Measurements from ENCODE around the gene PDE4D. TPM values are rescaled to one million over a fixed set of nuclear protein-coding genes. Genes with fewer than 3 reads are reported as not detected.

PDE4D gene
- total and polyA plus RNA-seq, 2 experiments from 2014 or later: 21.9 to 54.2 TPM

DNA sequence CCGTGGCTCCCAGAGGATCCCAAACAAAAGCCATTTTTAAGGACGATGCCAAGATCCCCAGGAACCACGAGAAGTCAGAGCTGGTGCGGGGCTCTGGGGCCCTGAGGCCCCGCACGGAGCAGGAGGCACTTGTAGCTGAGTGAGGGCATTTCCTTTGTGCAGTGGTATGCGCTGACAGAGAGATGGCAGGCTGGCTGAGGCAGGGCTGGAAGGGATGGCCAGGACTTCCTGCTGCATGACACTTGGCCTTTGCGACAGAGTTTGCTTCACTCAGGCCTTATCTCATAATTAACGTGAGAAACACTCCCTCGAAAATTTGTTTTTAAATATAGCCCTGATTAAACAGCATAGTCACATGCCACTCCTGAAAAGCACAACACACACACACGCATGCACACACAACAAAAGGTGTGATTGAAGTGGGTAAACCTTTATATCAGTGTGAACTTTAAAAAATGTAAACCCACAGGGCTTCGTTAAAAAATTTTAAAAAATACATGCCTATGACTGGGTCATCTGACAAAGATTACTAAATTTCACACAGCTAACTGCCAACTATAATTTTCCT lies 536.6 kb downstream of the PDE4D start:
- H3K4me3 ChIP-seq: peak overlapping the region; percentile 53
- peak; percentile 51 to 89 for DNase-seq (ENCODE audit: low read depth in 1 of 2, low spot score in 1 of 2)
- peaks cover 43% of the 10 kb centered on the region for H3K4me1 ChIP-seq (ENCODE audit: low read depth)
- no peaks in the 10 kb centered on the region for H3K36me3 ChIP-seq
- TF ChIP-seq, protein P1, sequence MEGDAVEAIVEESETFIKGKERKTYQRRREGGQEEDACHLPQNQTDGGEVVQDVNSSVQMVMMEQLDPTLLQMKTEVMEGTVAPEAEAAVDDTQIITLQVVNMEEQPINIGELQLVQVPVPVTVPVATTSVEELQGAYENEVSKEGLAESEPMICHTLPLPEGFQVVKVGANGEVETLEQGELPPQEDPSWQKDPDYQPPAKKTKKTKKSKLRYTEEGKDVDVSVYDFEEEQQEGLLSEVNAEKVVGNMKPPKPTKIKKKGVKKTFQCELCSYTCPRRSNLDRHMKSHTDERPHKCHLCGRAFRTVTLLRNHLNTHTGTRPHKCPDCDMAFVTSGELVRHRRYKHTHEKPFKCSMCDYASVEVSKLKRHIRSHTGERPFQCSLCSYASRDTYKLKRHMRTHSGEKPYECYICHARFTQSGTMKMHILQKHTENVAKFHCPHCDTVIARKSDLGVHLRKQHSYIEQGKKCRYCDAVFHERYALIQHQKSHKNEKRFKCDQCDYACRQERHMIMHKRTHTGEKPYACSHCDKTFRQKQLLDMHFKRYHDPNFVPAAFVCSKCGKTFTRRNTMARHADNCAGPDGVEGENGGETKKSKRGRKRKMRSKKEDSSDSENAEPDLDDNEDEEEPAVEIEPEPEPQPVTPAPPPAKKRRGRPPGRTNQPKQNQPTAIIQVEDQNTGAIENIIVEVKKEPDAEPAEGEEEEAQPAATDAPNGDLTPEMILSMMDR (IDR thresholded peaks at IDR 0.05; ENCODE audit: low read depth, low read length): no peak
- H3K27me3 ChIP-seq: no peaks in the 10 kb centered on the region
- peak overlapping the region; percentile 97 for H3K27ac ChIP-seq
- H3K9me3 ChIP-seq (ENCODE audit: low read depth): no peaks in the 10 kb centered on the region

DNA sequence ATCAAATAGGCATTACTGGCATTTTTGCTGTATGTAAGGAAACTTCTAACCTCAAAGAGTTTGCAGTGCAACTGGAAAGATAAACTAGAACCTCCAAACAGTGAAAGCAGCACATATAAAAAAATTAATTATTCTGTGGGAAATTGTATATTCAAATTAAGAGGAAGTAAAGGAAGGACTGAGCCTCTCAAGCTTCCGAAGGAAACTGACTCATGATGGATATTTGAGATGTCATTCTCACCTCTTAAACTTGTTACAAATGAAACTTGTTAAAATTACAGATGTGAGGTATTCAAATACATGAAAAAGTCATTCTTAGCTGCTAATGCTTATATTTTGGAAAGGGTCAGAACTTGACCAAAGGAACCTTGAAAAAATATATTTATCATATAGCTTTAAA lies 538.7 kb downstream of the PDE4D start:
- TF ChIP-seq, protein P1 (IDR thresholded peaks at IDR 0.05; ENCODE audit: low read depth, low read length): no peak
- H3K4me1 ChIP-seq (ENCODE audit: low read depth): peaks cover 33% of the 10 kb centered on the region
- H3K27me3 ChIP-seq: no peaks in the 10 kb centered on the region
- DNase-seq (ENCODE audit: low read depth in 1 of 2, low spot score in 1 of 2): no peak
- no peaks in the 10 kb centered on the region for H3K9me3 ChIP-seq (ENCODE audit: low read depth)
- peak overlapping the region; percentile 97 for H3K27ac ChIP-seq
- H3K36me3 ChIP-seq: no peaks in the 10 kb centered on the region
- peak overlapping the region; percentile 53 for H3K4me3 ChIP-seq

DNA sequence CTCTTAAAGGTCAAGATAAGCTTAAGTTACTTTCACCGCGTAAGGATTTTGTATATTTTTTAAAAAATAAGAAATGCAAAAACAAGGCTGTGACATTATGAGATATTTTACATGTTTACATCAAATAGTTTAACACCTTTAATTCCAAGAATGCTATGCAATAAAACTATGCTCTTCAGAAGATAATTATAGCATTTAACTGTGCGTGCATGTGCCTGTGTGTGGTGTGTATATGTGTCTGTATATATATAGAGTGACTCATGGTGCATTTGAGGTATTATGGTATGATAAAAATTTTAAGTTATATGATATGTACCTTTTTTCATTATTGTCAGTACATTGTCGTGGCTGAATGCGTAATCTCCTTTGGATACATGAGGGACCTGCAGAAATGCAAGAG lies 539.3 kb downstream of the PDE4D start:
- no peak for DNase-seq (ENCODE audit: low read depth in 1 of 2, low spot score in 1 of 2)
- TF ChIP-seq, protein P1 (IDR thresholded peaks at IDR 0.05; ENCODE audit: low read depth, low read length): no peak
- peak overlapping the region; percentile 53 for H3K4me3 ChIP-seq

DNA sequence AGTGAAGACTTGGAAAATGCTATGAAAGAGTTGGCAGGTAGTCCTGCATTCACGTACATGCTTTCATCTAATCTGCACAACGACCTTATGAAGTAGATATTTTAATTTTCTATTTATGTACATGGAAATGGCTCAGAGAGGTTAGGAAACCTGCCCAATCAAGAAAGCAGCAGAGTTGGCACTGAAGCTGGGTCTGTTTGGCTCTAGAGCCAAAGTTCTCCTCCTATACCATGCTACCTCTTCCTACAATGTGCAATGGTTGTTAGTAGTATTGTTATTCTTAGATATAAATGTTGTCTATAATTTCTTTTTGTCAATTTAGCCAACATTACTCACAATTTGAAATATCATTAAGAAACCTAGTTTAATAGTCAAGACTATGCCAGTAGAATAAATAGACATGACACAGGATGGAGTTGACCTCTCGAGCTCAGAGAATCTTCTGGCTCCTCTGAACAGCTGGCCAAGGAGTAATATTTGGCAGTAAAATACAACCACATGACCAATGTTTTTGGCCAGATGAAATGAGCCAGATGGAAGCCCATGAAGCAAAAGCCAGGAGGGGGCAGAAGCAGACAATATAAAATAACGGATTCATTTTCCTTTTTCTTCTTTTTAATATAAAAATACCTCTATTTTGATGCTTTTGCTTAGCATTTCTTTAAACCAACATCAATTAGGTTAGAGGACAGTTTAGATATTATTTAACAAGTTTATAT lies 542.3 kb downstream of the PDE4D start:
- Histone ChIP-seq H3K27me3 (no peaks in the 10 kb centered on the region), H3K27ac (no peak overlapping the region), H3K4me3 (no peak overlapping the region), H3K4me1 (ENCODE audit: low read depth) (peaks cover 28% of the 10 kb centered on the region), H3K36me3 (no peaks in the 10 kb centered on the region), H3K9me3 (ENCODE audit: low read depth) (no peaks in the 10 kb centered on the region)
- TF ChIP-seq, protein P1 (IDR thresholded peaks at IDR 0.05; ENCODE audit: low read depth, low read length): peak; percentile 50
- DNase-seq (ENCODE audit: low read depth in 1 of 2, low spot score in 1 of 2): peak in 1 of 2 donors; percentile 84

More for the DNA sequence above, 539.3 kb downstream of the PDE4D start:
- Histone ChIP-seq H3K36me3 (no peaks in the 10 kb centered on the region), H3K4me1 (ENCODE audit: low read depth) (peaks cover 28% of the 10 kb centered on the region), H3K27me3 (no peaks in the 10 kb centered on the region), H3K9me3 (ENCODE audit: low read depth) (no peaks in the 10 kb centered on the region), H3K27ac (no peak overlapping the region)

DNA sequence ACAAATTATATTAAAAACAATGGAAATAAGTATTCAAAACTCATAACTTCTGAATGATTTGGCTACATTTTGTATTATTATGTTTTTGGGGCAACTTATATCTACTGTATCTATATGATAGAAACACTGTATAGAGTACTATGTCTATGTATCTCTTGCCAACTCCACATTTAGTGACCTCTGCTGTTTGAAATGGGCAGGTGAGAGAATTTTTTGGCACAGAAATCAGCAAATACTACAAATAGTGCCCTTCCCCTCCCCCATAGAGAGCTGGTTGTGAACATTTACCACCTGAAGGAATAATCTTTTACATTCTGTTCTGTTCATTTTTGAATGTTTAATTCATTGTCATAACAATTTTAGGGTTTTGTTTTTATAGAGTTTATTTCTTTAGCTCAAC lies 545.3 kb downstream of the PDE4D start:
- no peaks in the 10 kb centered on the region for H3K36me3 ChIP-seq
- no peak overlapping the region for H3K4me3 ChIP-seq
- H3K9me3 ChIP-seq (ENCODE audit: low read depth): no peaks in the 10 kb centered on the region
- TF ChIP-seq, protein P1 (IDR thresholded peaks at IDR 0.05; ENCODE audit: low read depth, low read length): no peak
- no peak for DNase-seq (ENCODE audit: low read depth in 1 of 2, low spot score in 1 of 2)
- no peaks in the 10 kb centered on the region for H3K27me3 ChIP-seq
- H3K4me1 ChIP-seq (ENCODE audit: low read depth): peaks cover 35% of the 10 kb centered on the region
- H3K27ac ChIP-seq: no peak overlapping the region

Measured in cardiac muscle cell (in vitro differentiated cells and primary cell).